T follicular helper cell (primary cell): ENCODE data around the gene PPFIA4.

Experiments used
- DNase-seq: peaks from one replicate; pipeline ENCODE4 v3.0.0-alpha.2; 2020; ENCODE audit warnings: low read depth

Gene PPFIA4

DNA sequence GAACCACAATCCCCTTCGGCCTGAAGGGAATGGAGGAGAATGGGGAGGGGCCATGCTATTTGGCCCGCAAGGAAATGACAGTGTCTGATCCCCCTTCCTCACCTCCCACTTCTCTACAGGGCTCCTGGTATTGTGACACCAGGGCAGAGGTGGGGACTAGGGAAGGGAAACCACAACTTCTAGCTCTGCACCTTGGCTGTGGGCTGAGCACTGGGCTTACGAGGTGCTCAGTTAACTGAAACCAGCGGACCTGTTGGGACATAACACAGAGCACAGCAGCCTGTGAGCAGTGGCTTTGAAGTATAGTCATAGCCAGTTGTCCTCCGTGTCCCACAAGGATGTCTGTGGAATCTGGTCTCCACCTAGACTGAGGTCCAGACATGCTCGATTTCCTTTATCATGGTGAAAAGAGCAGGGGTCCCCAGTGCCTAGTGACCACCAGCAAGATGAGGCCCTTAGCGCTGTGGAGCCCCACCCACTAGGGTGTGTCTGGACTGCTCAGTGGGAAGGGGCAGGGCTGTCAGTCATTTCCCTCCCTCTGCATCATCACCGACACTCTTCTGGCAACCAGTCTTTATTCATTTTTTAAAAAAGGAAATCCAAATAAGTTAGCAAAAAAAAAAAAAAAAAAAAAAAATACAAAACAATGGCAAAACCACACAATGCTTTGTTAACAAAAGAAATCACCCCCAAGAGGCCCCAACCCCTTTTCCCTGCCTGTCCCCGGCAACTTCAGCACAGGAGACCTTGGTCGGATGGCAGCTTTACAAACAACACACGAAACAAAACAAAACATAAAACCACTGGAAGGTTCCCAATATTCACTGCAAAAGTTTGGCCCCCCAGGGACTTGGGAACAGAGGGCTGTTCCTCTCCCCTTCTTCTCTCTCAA lies 56.5 kb downstream of the PPFIA4 start:
- no peak for DNase-seq

DNA sequence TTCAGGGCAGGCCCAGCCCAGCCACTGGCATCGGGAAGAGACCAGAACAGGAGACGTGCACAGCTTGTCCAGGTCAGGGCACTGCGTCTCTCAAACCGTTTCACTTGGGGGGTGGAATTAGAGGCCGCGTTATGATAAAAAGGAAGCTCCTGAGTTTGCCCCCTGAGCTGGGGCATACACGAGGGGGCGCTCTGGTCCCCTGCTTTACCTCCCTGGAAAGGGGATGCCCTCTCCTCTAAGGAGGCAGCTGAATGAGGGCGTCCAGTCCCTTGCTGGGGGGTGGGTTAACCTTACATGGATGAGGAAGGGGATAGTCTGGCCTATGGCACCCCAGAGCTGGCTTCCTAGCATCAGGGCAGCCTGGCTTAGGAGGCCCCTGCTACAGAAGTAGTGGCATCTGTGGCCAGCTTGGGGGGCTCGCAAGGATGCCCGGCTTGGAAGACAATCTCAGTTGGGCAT lies 57.2 kb downstream of the PPFIA4 start:
- no peak for DNase-seq

DNA sequence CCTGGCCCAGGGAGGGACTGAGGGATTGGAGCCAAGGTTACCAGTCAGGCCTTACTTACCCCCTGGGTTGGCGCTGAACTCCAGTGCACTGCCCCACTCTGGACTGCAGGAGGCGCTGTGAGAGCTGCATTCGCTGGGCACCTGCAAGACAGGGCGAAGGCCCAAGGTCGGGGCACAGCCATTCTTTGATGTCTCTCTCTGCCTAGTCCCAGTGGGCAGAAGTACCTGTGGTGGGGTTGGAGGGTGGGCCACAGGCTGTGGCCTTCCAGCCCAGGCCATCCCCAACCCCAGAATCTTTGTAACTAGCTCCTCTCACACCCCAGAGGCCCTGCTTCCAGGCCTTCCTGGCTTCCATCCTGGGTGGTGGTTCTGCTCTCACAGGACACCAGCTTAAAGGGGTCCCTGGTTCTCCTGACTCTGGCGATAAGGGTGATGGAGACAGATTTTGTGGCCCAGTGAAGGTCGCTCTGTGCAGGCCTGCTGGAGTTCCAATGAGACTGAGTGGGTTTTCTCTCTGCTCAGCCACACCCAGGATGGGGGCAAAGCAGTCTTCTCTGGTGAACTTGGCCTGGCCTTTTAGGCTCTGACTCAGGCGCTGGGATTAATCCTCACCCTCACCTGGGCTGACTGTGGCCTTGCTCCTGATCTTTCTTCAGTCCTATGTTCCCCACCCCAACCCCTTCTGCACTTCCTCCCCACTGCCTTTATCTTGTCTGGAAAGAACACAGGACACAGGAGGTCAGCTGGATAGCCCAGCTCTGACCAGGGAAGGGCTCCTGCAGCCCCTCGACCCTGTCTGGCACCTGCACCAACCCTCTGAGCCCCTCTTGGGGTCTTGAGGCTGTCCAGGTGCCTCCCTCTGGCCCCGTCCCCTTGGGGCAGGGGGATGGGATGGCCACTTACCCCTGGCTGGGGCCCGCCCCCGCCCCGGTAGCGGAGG lies 58.6 kb downstream of the PPFIA4 start:
- no peak for DNase-seq

DNA sequence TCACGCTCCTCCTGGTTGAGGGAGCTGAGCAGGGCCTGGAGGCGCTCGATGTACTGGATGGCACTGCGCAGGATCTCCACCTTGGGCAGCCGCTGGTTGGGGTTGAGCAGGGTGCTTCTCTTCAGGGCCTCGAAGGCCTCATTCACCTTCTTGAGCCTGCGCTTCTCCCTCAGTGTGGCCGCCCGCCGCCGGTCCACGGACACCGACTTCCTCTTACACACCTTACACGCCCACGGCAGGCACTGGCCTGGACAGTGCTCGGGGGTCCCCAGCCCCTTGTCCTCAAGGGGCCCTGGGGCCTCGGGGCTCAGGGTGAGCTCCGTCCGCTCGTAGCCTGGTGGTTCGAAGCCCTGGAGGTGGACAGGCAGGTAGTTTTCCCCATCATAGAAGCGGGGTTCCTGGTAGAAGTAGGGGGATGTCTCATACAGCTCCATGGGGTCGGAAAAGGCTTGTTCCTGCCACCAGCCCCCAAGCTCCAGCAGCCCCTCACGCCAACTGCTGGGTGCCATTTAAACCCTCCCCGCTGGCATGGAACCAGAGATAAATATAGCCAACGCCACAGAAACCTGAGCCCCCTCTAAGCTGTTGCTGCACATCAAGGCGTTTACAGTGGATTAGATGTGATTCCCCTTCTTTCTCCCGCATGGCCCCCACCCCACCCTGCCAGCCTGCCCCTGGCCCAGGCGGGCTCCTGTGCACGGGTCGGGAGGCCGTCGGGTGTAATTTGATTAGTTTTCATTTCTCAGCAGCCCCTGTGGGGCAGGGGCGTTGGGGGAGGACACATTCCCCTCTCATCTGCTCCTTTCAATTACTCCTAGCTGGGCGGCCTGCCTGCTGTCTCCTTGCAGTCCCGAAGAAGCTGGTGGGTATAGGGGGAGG lies 59.5 kb downstream of the PPFIA4 start, which contains the start of gene MYOG:
Gene MYOG (minus strand): TSS at position 485 of the 879 bp plus-strand sequence. CDS start 51 bp downstream, at position 434.
- DNase-seq: no peak

DNA sequence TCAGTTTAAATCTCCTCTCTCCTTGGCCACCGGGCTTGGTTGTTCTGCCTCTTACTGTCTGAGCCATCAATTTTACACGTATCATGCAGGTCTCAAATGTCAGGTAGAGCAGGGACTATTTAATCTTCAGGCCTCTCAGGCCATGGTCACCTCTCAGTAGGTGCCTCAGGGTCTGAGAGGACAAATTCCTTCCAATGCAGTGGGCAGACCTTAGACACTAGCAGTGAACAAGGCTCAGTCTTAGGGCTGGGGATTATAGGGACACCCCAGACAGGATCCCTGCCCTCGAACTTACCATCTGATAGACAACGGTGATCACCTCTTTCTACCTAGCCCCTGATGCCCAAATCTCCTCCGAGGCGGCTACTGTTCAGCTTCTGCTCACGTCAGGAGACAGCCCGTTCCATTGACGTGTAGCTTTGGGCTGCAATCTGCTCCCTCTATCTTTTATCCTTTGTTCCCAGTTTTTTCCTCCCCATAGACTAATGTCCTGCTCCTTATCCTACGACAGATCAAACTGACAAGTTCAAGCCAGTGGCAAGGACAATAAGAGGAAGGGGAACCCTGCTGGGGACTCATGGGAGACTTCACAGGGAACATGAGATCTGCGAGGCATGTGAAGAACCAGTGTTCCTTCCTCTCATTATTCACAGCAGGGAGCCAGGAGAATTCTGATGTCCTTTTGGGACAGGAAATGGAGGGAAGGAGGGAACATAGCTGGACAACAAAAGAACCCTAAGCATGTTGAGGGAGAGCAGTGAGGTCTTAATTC lies 60.9 kb downstream of the PPFIA4 start:
- DNase-seq: no peak

DNA sequence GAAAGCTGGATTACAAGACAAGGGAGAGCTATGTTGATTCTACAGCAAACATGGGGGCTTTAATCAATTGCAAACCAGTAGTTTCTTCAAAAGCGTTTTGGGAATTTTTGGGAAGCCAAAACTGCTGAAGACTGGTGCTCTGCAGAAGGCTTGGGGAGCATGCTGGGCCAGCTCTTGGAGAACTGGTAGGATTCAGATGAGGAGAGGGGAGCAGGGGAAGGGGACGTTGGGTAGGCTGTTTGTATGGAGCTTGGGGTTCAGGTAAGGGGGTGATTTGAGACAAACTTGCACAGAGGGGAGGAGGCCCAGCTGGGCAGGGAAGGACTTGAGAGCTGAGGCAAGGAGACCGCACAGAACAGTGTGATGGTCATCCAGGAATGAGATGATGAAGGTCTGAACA lies 62.1 kb downstream of the PPFIA4 start:
- DNase-seq: no peak

DNA sequence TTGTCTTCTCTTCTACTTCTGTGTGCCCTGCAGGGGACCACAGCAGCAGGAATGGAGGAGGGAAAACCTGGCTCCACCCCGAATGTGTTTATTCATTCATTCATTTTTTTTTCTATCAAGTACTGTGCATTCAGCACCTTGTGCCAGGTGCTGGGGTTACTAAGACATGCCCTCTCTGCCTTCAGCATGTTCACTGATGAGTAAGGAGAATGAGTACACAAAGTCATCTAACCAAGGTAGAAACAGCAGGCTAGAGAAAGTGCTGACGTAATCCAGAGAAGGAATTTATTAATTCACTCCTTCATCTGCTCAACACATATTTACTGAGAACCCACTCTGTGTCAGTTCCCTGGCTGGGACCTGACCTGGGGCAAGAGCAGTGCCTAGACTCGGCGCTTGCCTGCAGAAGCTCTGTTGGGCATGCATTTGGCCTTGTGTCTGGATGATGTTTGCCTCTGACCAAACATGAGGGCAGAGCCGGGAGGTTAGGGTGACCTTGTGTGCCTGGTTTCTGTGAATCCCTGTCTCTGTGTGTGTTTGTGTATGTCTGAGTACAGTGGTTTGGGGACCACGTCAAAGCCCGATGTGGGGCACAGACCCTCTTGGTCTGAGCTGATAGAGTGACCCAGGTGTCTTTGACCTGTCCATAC lies 62.8 kb downstream of the PPFIA4 start:
- no peak for DNase-seq

DNA sequence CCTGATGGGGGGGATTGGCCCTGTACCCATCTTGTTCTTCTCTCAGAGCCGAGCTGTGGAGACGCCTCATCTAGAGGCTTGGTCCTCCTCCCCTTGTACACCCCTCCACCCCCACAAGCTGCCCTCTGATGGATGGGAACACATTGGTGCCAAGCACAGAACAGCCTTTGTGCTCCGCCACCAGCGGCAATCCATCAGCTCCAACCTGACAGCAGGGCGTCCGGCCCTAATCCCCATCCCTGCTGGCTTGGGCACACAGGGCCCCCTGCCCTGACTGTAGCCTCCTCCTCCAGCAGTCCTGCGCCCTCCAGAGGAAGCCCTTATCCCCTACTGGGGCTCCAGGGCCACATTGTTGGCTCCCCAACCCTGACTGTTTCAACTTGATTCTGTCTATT lies 63.4 kb downstream of the PPFIA4 start:
- no peak for DNase-seq

DNA sequence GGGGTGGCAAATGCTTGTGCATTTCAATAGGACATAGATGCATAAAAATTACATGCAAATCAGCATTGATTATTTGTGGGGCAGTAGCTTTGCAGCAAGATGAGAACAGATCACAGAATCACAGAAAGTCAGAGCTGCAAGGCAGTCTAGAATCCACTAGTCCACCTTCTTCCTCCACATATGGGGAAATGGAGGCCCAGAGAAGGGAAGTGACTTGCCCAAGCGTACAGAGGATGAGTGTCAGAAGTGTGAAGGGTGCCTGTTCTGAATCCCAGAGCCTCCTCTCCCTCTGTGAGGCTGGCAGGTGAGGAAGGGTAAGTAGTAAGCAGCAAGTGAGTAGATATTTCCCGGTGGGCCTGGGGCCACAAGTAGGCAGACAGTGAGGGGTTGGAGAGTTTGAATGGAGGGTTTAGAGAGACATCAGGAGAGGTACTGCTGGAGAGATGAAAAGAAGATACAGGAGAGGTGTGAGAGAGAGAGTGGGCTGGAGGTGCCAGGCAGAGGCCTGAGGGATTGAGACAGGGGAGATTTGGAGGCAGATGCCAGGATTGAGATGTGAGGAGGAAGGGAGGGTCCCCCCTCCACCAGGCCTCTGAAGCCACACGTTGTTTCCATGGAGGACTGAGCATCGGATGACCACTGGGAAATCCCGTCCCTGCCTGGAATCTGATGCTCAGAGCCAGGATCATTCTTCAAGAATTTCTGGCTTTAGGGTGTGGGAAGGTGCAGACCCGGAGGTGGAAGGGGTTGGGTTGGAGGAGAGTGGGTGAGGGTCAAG lies 64.3 kb downstream of the PPFIA4 start:
- DNase-seq: no peak

DNA sequence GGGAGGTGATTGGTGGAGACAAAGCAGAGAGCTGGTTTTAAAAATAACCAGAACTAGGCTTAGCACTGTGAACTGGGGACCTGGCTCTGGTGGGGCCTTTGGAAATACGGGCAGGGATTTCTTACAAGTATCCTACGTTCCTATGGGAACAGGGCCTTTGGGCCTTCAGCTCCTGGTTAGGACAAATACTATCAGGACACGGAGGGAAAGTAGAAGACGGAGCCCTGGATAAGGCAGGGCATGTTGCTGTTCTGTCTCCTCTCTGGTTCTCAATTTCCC lies 64.8 kb downstream of the PPFIA4 start:
- DNase-seq: no peak

DNA sequence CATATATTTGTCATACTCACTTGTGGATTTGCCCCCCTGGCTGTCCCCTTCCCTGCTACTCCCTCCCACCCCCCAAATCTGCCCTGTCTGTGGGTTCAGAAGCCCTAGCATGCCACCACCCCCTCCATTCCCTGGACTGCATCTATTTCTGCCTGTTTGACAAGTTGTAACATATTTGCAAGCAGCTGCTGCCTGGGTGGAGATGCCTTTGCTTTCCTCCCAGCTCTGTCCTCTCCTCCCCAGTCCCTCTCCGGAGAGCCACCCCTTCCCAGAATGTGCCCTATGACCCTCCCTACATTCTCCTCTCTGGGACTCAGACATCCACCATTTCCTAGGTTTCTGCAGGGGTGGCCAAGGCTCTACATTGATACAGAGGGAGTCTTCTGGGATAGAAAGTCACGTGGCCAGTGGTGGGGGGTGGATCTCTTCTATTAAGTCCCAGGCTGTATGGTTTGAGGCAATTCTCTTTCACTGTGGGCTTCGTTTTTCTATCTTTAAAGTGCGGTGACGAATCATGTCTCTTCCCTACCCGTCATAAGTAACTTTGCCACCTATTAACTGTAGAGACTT lies 65.6 kb downstream of the PPFIA4 start:
- no peak for DNase-seq

DNA sequence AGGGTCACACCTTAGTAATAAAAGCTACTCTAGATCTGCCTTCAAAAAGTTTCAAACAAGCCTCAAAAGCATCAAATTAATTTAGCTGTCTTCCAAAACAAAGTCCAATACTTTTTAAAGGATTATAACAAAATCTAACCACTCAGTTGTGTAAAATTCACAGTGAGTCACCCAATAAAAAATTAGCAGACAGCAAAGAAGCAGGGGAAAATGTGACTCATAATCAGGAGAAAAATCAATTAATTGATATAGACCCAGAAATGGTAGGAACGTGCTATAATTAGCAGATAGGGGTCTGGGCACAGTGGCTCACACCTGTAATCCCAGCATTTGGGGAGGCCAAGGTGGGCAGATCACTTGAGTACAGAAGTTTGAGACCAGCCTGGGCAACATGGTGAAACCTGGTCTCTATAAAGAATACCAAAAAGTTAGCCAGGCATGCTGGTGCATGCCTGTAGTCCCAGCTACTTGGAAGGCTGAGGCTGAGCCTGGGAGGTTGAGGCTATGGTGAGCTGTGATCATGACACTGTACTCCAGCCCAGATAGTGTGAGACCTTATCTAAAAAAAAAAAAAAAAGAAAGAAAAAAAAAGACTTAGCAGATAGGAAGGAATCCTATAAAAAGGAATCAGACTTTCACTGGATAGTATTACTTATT lies 67.6 kb downstream of the PPFIA4 start:
- DNase-seq: no peak

DNA sequence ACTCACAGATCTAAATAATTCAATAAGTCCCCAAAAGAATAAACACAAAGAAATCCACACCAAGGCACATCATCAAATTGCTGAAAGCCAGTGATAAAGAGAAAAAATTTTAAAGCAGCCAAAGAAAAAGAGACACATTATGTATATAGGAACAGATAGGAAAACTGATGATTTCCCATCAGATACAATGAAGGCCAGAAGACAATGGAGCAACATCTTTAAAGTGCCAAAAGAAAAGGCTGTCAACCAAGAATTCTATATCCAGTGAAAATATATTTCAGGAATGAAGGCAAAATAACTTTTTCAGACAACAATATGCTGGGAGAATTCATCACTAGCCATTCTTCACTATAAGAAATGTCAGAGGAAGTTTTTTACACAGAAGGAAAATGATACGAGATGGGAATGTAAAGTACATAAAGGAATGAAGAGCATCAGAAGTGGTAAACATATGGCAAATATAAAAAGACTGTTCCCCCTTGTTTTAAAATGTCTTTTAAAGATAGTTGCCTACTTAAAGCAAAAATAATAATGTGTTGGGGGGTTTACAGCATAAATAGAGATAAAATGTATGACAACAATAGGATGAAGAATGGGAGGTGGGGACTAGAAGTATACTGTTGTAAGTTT lies 68.9 kb downstream of the PPFIA4 start:
- DNase-seq: no peak

DNA sequence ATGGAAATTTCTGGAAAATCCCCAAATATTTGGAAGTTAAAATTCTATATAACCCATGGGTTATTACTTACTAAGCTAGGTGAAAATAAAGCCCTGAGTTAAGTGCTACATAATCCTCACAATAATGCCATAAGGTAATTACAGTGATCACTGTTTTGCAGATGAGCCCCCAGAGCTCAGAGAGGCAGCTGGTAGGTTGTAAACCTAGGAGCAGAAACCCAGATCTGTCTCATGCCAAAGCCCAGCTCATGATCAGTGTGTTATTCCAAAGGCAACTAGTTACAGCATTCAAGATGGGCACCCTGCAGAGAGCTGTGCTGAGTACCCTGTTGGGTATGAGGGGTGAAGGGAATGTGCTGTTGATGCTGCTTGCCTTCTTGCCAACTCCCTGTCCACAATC lies 70.3 kb downstream of the PPFIA4 start:
- DNase-seq: no peak

DNA sequence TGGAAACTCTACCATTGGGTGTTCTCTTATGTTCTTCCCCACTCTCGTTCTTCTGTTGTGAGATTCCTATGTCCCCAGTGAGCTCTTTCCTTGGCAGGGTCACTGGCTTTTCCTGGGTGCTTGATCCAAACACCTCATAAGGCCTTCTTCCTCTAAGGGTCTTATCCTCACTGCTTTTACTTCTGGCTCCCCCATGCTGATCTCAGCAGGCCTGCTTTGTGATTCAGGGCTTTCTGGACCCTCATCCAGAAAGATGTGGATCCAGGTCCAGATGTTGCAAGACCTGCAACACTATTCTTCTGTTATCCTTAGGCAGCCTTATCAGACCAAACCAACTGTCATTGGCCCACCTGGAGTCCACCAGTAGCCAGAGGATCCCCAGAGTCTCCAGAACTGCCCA lies 70.7 kb downstream of the PPFIA4 start:
- DNase-seq: no peak

DNA sequence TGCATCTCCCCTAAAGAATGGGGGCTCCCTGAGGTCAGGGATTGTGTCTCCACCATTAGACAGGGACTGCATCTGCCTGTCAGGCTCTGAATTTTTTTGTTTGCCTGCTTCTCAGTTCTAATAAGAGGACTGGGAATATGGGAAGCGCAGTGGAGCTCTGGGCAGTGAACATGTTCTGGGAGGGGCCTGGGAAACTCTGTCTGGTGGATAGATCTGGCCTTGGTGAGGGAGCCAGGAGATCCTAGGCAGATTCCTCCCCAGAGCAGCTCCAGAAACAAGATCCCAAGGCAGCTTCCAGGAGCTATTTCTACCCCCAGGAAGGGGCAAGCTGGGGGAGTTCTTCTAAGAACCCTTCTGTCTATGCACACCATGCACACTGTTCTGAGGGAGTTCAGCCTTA lies 72.2 kb downstream of the PPFIA4 start:
- DNase-seq: no peak

DNA sequence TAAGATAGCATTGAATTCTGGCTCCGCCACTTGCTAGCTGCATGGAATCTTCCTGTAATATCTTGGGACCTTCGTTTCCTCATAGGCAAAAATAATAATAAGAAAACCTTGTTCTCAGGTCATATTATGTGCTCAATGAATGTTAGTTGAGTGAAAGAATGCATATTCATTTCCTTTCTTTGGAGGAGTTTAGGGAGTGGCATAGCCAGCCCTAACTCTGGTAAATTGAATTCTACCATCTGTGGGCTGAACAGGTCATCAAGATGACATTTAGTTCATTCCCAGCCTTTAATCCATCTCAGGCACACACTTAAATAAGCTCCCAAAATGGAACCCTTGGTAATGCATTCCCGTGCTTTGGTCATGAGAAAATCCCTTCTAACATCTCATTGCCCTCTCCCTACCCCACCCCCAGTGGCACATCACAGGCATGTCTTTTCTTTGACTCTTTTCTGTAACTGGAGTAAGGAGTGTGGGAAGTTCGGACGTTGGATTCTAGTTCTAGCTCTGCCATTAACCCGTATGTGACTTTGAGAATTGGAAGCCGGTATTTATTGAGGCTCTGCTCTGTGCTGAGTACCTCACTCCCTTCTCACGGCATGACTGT lies 72.7 kb downstream of the PPFIA4 start:
- DNase-seq: no peak
